K562 (cell line): Measurements from ENCODE around the gene DYNLT2. TPM values are rescaled to one million over a fixed set of nuclear protein-coding genes. Genes with fewer than 3 reads are reported as not detected.

Source experiments
- FOXP4 ChIP-seq: sonication (generic); formaldehyde crosslinking; IDR thresholded peaks from 2 replicates; pipeline ENCODE4 v1.8.0; 2022; ENCODE audit warnings: mild to moderate bottlenecking, missing genetic modification reagents, borderline replicate concordance
- HBP1 ChIP-seq: fragments of 450-650 bp; formaldehyde crosslinking; IDR thresholded peaks from 2 replicates; pipeline ENCODE4 v1.4.0; 2022; ENCODE audit warnings: missing genetic modification characterization
- HDAC6 ChIP-seq: IDR thresholded peaks from 2 replicates; pipeline ENCODE4 v1.6.1; 2012; ENCODE audit warnings: low read depth, mild to moderate bottlenecking, control low read depth, inconsistent platforms, low read length, moderate library complexity
- MEF2D ChIP-seq: conservative IDR thresholded peaks from 2 replicates; pipeline ENCODE4 v1.6.1; 2016; ENCODE audit warnings: low read depth, missing genetic modification characterization, missing compliant biosample characterization
- MEIS2 ChIP-seq: fragments of 450-650 bp; IDR thresholded peaks from 2 replicates; pipeline ENCODE4 v1.6.1; 2014; ENCODE audit warnings: mild to moderate bottlenecking; ENCODE audit not compliant: partially characterized antibody
- RHOXF2B ChIP-seq: fragments of 250-450 bp; sonication (Bioruptor Pico); conservative IDR thresholded peaks from 2 replicates; pipeline ENCODE4 v1.5.1; 2021
- ZNF398 ChIP-seq: fragments of 250-450 bp; sonication (Bioruptor Pico); IDR thresholded peaks from 2 replicates; pipeline ENCODE4 v1.8.0; 2021; ENCODE audit warnings: moderate library complexity, mild to moderate bottlenecking, inconsistent platforms
- polyA plus RNA-seq, 8 experiments: library from polyadenylated mRNA; depleted of rRNA in 4 of 8; stranded (reverse) in 5 of 8; unstranded in 3 of 8; fragments of >200 nt; fragmentation: Nextera tagmentation in 2 of 8; fragmentation: Illumina TruSeq in 1 of 8; extraction: Ambion mirVana in 2 of 8; extraction: Trizol in 1 of 8; gene quantifications; 2 replicates each; pipeline versions ENCODE4 v1.2.1 to v1.2.3, GENCODE V29; 2011 to 2014; ENCODE audit warnings: inconsistent platforms in 1 of 8, missing spikeins in 1 of 8
- total RNA-seq, 7 experiments: library from RNA; depleted of rRNA in 6 of 7; stranded (reverse); fragments of >200 nt in 6 of 7; fragmentation: Illumina TruSeq in 2 of 7; extraction: Trizol in 2 of 7; gene quantifications; 2 replicates each; pipeline versions ENCODE4 v1.2.1 to v1.2.3, GENCODE V29; 2011 to 2021; ENCODE audit warnings: low replicate concordance in 1 of 7
- TF ChIP-seq, protein P1 (sequence below): sonication (generic); formaldehyde crosslinking; IDR thresholded peaks from 2 replicates; pipeline ENCODE4 v1.9.0; 2022; ENCODE audit warnings: mild to moderate bottlenecking, missing genetic modification reagents
- TF ChIP-seq, protein P2 (sequence below), 2 experiments: fragments of 450-650 bp; formaldehyde crosslinking in 1 of 2; IDR thresholded peaks; 2 replicates each; pipeline versions ENCODE4 v1.4.0 to v1.6.1; 2014 to 2020; ENCODE audit warnings: mild to moderate bottlenecking in 2 of 2, borderline replicate concordance in 1 of 2, low read depth in 1 of 2

The DYNLT2 gene
- total and polyA plus RNA-seq, 9 of the 15 experiments (the other 6 are each of a cell fraction or from before 2014, with no cell fraction given): 2.0 to 12.8 (median 6.3) TPM

GRCh38 chr6:169751242-169752073 is at the start of gene DYNLT2, which contains the start of gene ERMARD (continued):
- TF ChIP-seq, protein P1, sequence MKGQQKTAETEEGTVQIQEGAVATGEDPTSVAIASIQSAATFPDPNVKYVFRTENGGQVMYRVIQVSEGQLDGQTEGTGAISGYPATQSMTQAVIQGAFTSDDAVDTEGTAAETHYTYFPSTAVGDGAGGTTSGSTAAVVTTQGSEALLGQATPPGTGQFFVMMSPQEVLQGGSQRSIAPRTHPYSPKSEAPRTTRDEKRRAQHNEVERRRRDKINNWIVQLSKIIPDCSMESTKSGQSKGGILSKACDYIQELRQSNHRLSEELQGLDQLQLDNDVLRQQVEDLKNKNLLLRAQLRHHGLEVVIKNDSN (CRISPR knock-in tag): peak; percentile 5; the same call in 1 of the 2 replicates
- TF ChIP-seq FOXP4 (CRISPR knock-in tag) (no peak; the same call in 1 of the 2 replicates), HDAC6 (0 out of 2 replicates have a peak, but pooled peaks have one; percentile 46), MEF2D (tag) (no peak), ZNF398 (CRISPR knock-in tag) (no peak), RHOXF2B (CRISPR knock-in tag) (no peak), MEIS2 (peak; percentile 24), HBP1 (CRISPR knock-in tag) (0 out of 2 replicates have a peak, but pooled peaks have one; percentile 35)
- TF ChIP-seq, protein P2, sequence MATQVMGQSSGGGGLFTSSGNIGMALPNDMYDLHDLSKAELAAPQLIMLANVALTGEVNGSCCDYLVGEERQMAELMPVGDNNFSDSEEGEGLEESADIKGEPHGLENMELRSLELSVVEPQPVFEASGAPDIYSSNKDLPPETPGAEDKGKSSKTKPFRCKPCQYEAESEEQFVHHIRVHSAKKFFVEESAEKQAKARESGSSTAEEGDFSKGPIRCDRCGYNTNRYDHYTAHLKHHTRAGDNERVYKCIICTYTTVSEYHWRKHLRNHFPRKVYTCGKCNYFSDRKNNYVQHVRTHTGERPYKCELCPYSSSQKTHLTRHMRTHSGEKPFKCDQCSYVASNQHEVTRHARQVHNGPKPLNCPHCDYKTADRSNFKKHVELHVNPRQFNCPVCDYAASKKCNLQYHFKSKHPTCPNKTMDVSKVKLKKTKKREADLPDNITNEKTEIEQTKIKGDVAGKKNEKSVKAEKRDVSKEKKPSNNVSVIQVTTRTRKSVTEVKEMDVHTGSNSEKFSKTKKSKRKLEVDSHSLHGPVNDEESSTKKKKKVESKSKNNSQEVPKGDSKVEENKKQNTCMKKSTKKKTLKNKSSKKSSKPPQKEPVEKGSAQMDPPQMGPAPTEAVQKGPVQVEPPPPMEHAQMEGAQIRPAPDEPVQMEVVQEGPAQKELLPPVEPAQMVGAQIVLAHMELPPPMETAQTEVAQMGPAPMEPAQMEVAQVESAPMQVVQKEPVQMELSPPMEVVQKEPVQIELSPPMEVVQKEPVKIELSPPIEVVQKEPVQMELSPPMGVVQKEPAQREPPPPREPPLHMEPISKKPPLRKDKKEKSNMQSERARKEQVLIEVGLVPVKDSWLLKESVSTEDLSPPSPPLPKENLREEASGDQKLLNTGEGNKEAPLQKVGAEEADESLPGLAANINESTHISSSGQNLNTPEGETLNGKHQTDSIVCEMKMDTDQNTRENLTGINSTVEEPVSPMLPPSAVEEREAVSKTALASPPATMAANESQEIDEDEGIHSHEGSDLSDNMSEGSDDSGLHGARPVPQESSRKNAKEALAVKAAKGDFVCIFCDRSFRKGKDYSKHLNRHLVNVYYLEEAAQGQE (IDR thresholded peaks at IDR 0.05; ENCODE audit: borderline replicate concordance): peak; percentile 43; the same call in 1 of the 2 replicates
- TF ChIP-seq, protein P2 (CRISPR knock-in tag; IDR thresholded peaks at IDR 0.05; ENCODE audit: low read depth): no peak; the same call in 1 of the 2 replicates
